GM20000 (cell line): ENCODE data around the gene LRRC4C.

ENCODE experiments used
- DNase-seq: peaks from one replicate; pipeline ENCODE4 v3.0.0; 2012; ENCODE audit warnings: low spot score
- CTCF ChIP-seq: IDR thresholded peaks from 2 replicates; pipeline ENCODE4 v1.5.1; 2012; ENCODE audit warnings: mild to moderate bottlenecking, control low read depth; ENCODE audit errors: extremely low read depth, missing control alignments

Gene LRRC4C

GRCh38 chr11:41333357-41333756 lies 126.1 kb downstream of the LRRC4C start:
- DNase-seq, result no peak
- no peak for TF ChIP-seq CTCF

- TF ChIP-seq CTCF, result no peak
- no peak for DNase-seq
These were observed 131.1 kb downstream of the LRRC4C start for GRCh38 chr11:41328324-41328723.

GRCh38 chr11:41323446-41323845 lies 136.0 kb downstream of the LRRC4C start:
- DNase-seq, result no peak
- no peak for TF ChIP-seq CTCF

GRCh38 chr11:41320653-41321052 lies 138.8 kb downstream of the LRRC4C start:
- no peak for DNase-seq
- no peak for TF ChIP-seq CTCF

GRCh38 chr11:41320238-41320637 lies 139.2 kb downstream of the LRRC4C start:
- TF ChIP-seq CTCF, result no peak
- DNase-seq, result no peak

- no peak for TF ChIP-seq CTCF
These were observed 140.0 kb downstream of the LRRC4C start for GRCh38 chr11:41319434-41319833.

GRCh38 chr11:41316751-41317150 lies 142.7 kb downstream of the LRRC4C start:
- no peak for DNase-seq
- no peak for TF ChIP-seq CTCF

More at GRCh38 chr11:41319434-41319833, 140.0 kb downstream of the LRRC4C start:
- DNase-seq, result no peak
